ENCODE data around the gene PTP4A1. TPM values are rescaled to one million over a fixed set of nuclear protein-coding genes. Genes with fewer than 3 reads are reported as not detected.
A peak's percentile ranks its signal among the peaks of the same experiment; 100 is the strongest.

Gene PTP4A1
- total and polyA plus RNA-seq, 2 of the 4 experiments (the other 2 are of a cell fraction), result 31.2 to 53.1 TPM

- Histone ChIP-seq H2AK5ac (ENCODE audit: low read depth, low read length) (peak overlapping the region; percentile 4; the same call in 1 of the 2 replicates), H3K14ac (replicated peaks; ENCODE audit: low read depth, low read length) (no peak overlapping the region), H3K4me2 (ENCODE audit: low read depth, low read length) (no peak overlapping the region), H2AK9ac (replicated peaks; ENCODE audit: low read depth, low read length, poor library complexity) (no peak overlapping the region), H3K36me3 (ENCODE audit: control insufficient read depth, insufficient read depth, low read length) (no peaks in the 10 kb centered on the region), H3K4ac (ENCODE audit: low read depth, low read length) (no peak overlapping the region), H2AFZ (replicated peaks; ENCODE audit: low read length, poor library complexity) (no peak overlapping the region), H3K18ac (ENCODE audit: low read depth, low read length) (no peak overlapping the region), H3K4me1 (ENCODE audit: control insufficient read depth, insufficient read depth, low read length) (peaks cover 10% of the 10 kb centered on the region), H3K27ac (ENCODE audit: insufficient read depth, low read length) (no peak overlapping the region), H3K79me1 (ENCODE audit: low read depth in 1 of 2, low read length in 2 of 2) (no peaks in the 10 kb centered on the region), H3K27me3 (ENCODE audit: control insufficient read depth, insufficient read depth, low read length) (no peaks in the 10 kb centered on the region), H3K56ac (ENCODE audit: extremely low read depth, insufficient read depth, low read length) (no peak overlapping the region), H4K5ac (ENCODE audit: low read depth, low read length) (no peak overlapping the region), H3K23ac (ENCODE audit: low read depth, low read length) (no peak overlapping the region), H2BK15ac (ENCODE audit: low read depth, low read length) (no peak overlapping the region), H4K20me1 (ENCODE audit: insufficient read depth, low read length) (0 out of 2 replicates have a peak, but pooled peaks cover 3% of the 10 kb centered on the region), H3K9me1 (ENCODE audit: insufficient read depth, low read length) (peaks cover 2% of the 10 kb centered on the region; the same call in 1 of the 2 replicates), H4K91ac (ENCODE audit: insufficient read depth, low read depth, low read length) (no peak overlapping the region), H2BK5ac (ENCODE audit: low read depth, low read length, poor library complexity, severe bottlenecking) (no peak overlapping the region), H4K8ac (ENCODE audit: low read depth in 2 of 2, low read length in 2 of 2) (no peak overlapping the region), H3K4me3 (ENCODE audit: insufficient read depth, low read depth, low read length) (no peak overlapping the region), H2BK120ac (ENCODE audit: low read depth, low read length) (no peak overlapping the region), H2BK20ac (ENCODE audit: low read depth, low read length) (no peak overlapping the region), H3K9me3 (ENCODE audit: control insufficient read depth, insufficient read depth, low read length) (no peaks in the 10 kb centered on the region), H3K9ac (ENCODE audit: low read depth, low read length) (no peak overlapping the region)
- dilution Hi-C loops (cut with HindIII; ENCODE audit: low sequenced_read_pairs, unreplicated experiment), result no loop called here
- in situ Hi-C loops (cut with MboI; ENCODE audit: low sequenced_read_pairs), result no loop called here
- POLR2A ChIA-PET (ENCODE audit: unreplicated experiment), result no interaction called here
- intact Hi-C loops (cut with micrococcal nuclease), result no loop called here
- BruUV-seq (replicated peaks), result no TSS peak
- no peak for TF ChIP-seq POLR2A (IDR thresholded peaks at IDR 0.05; ENCODE audit: low read depth, low read length)
- TF ChIP-seq MAZ (IDR thresholded peaks at IDR 0.05; ENCODE audit: borderline replicate concordance, low read depth, low read length), result no peak
- no peak for TF ChIP-seq RFX5 (IDR thresholded peaks at IDR 0.05; ENCODE audit: low read depth, low read length)
- no peak for TF ChIP-seq NFE2L2 (IDR thresholded peaks at IDR 0.05; ENCODE audit: low read depth, low read length)
- TF ChIP-seq USF2 (IDR thresholded peaks at IDR 0.05; ENCODE audit: low read depth, low read length), result no peak
- TF ChIP-seq CHD1 (IDR thresholded peaks at IDR 0.05; ENCODE audit: low read depth, low read length), result no peak
- no peak for TF ChIP-seq FOS (IDR thresholded peaks at IDR 0.05; ENCODE audit: low read depth, low read length)
- no peak for TF ChIP-seq CTCF (conservative IDR thresholded peaks at IDR 0.05; ENCODE audit: low read depth, low read length)
- no peak for TF ChIP-seq MAFK (IDR thresholded peaks at IDR 0.05; ENCODE audit: low read depth, low read length)
- no peak for TF ChIP-seq RCOR1 (IDR thresholded peaks at IDR 0.05; ENCODE audit: insufficient replicate concordance, low read length)
- TF ChIP-seq CEBPB (IDR thresholded peaks at IDR 0.05; ENCODE audit: low read depth, low read length), result no peak
- no peak for TF ChIP-seq RAD21 (IDR thresholded peaks at IDR 0.05; ENCODE audit: low read length)
- no peak for TF ChIP-seq SMC3 (IDR thresholded peaks at IDR 0.05; ENCODE audit: low read depth, low read length)
- TF ChIP-seq ELK1 (IDR thresholded peaks at IDR 0.05; ENCODE audit: borderline replicate concordance, low read depth, low read length), result no peak
- no peak for TF ChIP-seq BHLHE40 (IDR thresholded peaks at IDR 0.05; ENCODE audit: low read depth, low read length)
- ATAC-seq (ENCODE audit: low read depth) (no peak), DNase-seq (no peak)
- CTCF ChIA-PET, result no interaction called here
- no CpG with 5 or more reads among the region's 1 CpG for WGBS, 2 experiments (ENCODE audit: extremely low coverage in 2 of 2, insufficient read length in 1 of 2)
Measured at GRCh38 chr6:63530991-63531390, 41.3 kb upstream of the PTP4A1 start.
